NCI-H1930 (cell line): ENCODE measurements around the gene TGIF2.
"Not testable (repeated sequence)": the region's sequence is repeated elsewhere in the genome, so short reads cannot be mapped to it uniquely, and the experiment has no call there.

Experiments used
- DNase-seq, 2 experiments: peaks; one replicate each; lab custom pipeline; 2025; lab: John Stamatoyannopoulos, UW

TGIF2 gene

GRCh38 chr20:36614781-36615557 is 41.6 kb downstream of the TGIF2 start:
- no peak for DNase-seq

- no peak for DNase-seq
These were observed 47.5 kb downstream of the TGIF2 start for GRCh38 chr20:36620917-36621316.

- DNase-seq: no peak
These were observed 50.0 kb downstream of the TGIF2 start for GRCh38 chr20:36623444-36623843.

DNA sequence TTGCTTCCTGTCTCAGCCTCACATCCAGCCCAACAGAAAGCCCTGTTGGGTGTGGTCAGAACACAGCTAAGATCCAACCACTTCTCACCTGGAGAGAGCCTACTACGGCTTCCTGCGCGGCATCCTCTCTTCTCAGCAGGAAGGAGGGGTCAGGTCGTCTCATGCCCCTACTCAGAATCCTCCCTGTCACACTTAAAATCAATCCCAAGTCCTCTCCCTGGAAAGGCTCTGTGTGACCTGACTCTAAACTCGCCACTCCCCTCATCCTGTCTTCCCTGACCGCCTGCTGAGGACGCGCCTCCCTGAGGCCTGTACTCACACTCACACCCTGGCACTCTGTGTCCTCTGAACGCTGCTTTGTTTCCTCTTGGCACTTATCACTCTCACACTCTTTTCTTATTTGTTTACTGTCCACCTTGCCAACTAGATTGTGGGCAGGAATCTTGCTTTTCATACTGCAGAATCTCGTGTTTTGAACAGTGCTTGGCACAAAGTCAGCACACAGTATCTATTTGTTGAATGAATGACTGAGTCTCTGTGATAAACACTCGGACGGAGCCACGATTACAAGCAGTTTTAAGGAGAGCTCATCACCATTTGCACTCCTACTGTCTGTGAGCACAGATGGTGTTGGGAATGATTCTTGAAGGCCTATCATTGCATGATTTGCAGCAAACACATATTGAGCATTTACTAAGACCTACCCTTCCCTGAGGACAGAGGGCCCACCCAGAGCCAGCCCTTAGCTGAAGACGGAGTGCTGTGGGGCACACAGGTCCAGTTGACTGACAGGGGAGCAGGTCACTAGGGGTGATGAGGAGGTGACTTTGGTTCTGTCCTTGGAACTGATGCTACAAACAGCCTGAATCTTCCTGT is 50.9 kb downstream of the TGIF2 start:
- DNase-seq: no peak

DNA sequence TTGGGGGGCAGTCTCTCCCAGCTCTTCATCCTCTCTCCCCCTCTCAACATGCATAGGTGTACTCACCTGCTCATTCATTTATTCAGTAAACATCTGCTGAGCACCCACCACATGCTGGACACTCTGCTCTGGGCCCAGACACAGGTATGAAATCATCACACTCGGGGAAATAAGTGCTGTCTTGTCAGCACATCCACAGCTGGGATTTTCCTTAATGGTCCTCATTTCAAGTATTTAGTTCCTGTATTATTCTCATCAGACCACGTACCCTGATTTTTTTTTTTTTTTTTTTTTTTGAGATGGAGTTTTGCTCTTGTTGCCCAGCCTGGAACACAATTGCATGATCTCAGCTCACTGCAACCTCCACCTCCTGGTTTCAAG is 51.5 kb downstream of the TGIF2 start:
- no peak for DNase-seq

DNA sequence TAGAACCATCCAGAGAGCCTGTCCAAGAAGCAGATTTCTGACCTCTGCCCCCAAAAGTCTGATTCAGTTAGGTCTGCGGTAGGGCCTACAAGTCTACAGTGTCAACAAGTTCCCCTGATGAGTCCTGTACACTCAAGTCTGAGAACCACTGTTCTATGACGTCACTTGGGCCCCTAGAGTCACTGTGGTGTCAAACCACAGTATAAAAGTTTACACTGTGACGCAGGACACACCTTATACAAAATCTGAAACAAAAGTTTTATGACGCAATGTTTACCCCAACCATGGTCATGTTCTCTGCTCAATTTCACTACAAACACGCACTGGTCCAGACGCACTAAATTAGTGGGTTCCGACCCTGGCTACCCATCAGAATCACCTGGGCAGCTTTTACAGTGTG is 54.7 kb downstream of the TGIF2 start:
- no peak for DNase-seq

- DNase-seq: no peak
These were observed 56.6 kb downstream of the TGIF2 start for GRCh38 chr20:36629719-36630681.

- no peak for DNase-seq
These were observed 58.2 kb downstream of the TGIF2 start for GRCh38 chr20:36631646-36632045.

DNA sequence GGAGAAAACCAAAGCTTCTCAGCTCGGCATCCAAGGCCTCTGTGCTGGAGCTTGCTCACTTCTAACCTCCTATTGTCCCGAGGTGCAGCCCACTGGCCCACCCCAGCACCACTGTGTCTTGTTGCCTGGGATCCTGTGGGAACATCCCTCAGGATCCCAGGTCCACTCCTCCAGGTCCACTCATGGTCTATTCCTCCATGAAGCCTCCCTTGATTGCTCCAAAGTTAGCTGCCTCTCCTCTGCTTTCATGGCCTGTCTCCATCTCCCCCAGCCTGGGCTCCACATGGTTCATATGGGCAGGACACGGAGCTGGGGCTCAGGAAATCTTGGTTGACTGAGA is 58.7 kb downstream of the TGIF2 start:
- no peak for DNase-seq

DNA sequence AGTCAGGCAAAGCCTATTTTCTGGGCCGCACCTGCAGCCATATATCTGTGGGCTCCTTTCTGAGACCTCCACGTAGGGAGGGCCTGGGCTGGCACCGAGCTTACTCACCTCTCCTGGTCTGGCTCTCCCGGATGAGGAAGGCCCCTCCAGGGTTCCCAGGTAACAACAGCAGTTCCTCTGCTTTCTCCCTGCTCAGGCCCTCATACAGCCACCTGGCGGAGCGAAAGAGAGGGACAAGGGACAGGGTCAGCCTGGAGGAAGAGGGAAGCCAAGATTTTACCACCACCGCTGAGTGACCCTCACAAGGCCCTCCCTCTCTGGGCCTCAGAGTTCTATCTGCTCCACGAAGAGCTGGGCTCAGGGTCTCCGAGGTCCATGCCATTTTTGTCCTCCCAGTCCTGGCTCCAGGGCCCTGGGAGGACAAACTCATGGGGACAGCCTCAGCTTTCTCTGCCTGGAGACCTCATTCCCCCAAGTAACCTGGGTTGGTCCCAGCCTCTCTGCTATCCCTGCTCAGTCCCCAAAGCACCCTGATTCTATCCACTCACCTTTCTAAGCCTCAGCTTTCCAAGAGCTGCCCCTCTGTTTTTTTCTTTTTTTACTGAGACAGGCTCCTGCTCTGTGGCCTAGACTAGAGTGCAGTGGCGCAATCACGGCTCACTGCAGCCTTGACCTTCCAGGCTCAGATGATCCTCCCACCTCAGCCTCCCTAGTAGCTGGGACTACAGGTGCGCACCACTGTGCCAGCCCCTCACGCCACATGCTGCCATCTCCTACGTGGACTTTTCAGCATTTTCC is 59.3 kb downstream of the TGIF2 start:
- DNase-seq: no peak

DNA sequence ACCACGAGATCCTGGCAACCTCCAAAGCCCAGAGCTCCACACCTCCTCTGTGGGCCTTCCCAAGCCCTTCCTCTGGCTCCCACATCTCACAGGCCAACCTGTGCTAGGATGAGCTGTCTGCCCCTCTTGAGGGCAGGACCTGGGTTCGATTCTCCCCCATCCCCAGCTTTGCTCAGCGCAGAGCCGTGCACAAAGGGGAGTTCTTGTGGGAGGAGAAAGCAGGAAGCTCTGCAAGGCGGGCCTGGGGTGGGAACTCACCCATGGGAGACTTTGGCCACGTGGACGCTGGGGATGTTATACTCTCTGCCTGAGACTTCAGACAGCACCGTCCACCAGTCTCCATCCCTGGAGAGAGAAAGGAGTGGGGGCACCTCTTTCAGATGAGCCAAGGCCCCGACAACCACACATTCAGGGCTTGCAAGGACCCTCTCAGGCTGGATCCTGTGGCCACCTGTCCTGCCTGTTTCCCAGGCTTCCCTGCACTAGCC is 59.9 kb downstream of the TGIF2 start:
- no peak for DNase-seq

DNA sequence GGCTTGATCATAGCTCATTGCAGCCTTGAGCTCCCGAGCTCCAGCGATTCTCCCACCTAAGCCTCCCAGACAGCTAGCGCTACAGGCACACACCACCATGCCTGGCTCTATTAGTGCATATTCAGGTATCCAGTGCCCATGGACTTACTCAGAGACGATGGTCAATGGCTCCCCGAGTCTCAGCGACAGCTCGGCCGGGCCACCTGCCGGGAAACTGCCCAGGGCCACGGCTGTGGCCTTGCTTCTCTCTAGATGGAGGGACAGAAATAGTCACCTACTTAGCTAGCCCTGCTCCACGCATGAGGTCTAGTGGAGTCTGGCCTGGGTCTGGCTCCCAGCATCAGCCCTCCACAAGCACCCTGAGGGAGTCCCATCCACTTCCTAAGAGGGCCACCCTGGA is 60.9 kb downstream of the TGIF2 start:
- DNase-seq: no peak

GRCh38 chr20:36638876-36639400 is 65.5 kb downstream of the TGIF2 start:
- DNase-seq: not testable (repeated sequence)

GRCh38 chr20:36641506-36641843 is 68.1 kb downstream of the TGIF2 start:
- no peak for DNase-seq

- no peak for DNase-seq
These were observed 68.7 kb downstream of the TGIF2 start for GRCh38 chr20:36642136-36642535.
